HepG2 (cell line): Measurements from ENCODE around the gene PSMA3. TPM values are rescaled to one million over a fixed set of nuclear protein-coding genes. Genes with fewer than 3 reads are reported as not detected.

Source experiments
- ATAC-seq: fragments of 200-7000 bp; cut with Tn5 transposase; 3 replicates; pipeline ENCODE4 v1.9.1; 2020; ENCODE audit warnings: mild to moderate bottlenecking, moderate library complexity
- BruUV-seq: library from RNA; stranded (reverse); fragments of 400-500 nt; replicated peaks from 2 replicates; lab custom pipeline; 2021; lab: Mats Ljungman, UMichigan
- CTCF ChIA-PET: fragments of 300-600 bp; formaldehyde crosslinking; extraction: SDS; loops from one replicate; lab custom pipeline; 2021; ENCODE audit warnings: low total read pairs, inconsistent platforms, low intra/inter-chr PET ratio; lab: Yijun Ruan, JAX
- POLR2A ChIA-PET: fragments of 350-600 bp; sonication (Branson Sonifier 250); formaldehyde crosslinking; loops from one replicate; lab custom pipeline; 2020; ENCODE audit warnings: antibody characterized with exemption, inconsistent platforms; lab: Yijun Ruan, JAX
- DNase-seq: peaks from one replicate; pipeline ENCODE4 v3.0.0-alpha.2; 2015; ENCODE audit warnings: low spot score
- FAIRE-seq: peaks from 3 replicates; lab custom pipeline; 2011; peaks lifted over from hg19 to GRCh38; lab: Jason Lieb, UNC
- H2AFZ ChIP-seq: one replicate; pipeline ENCODE4 v1.6.1; 2011; ENCODE audit warnings: low read length, inconsistent platforms
- H3K27ac ChIP-seq: fragments of 300-600 bp; 3 replicates; pipeline ENCODE4 v1.8.0; 2011; ENCODE audit warnings: mixed run types, mild to moderate bottlenecking, mixed read lengths, low read length, inconsistent platforms; ENCODE audit not compliant: insufficient read depth; ENCODE audit errors: extremely low read length
- H3K27me3 ChIP-seq, 2 experiments: fragments of 200-600 bp in 1 of 2; 2 replicates in 1 of 2; 3 replicates in 1 of 2; pipeline versions ENCODE4 v1.6.0 to v1.8.0; 2011; ENCODE audit warnings: low read length in 2 of 2, mild to moderate bottlenecking in 2 of 2, moderate library complexity in 2 of 2, inconsistent platforms in 1 of 2; ENCODE audit not compliant: insufficient read depth in 2 of 2, control insufficient read depth in 1 of 2
- H3K36me3 ChIP-seq, 2 experiments: fragments of 200-600 bp in 1 of 2; replicated peaks in 1 of 2; 2 replicates in 1 of 2; 3 replicates in 1 of 2; pipeline versions ENCODE4 v1.5.1 to v1.8.0; 2011; ENCODE audit warnings: low read length in 2 of 2, inconsistent platforms in 1 of 2; ENCODE audit not compliant: insufficient read depth in 2 of 2, control insufficient read depth in 1 of 2
- H3K4me1 ChIP-seq: 2 replicates; pipeline ENCODE4 v1.5.1; 2012; ENCODE audit warnings: low read length, inconsistent platforms; ENCODE audit not compliant: insufficient read depth
- H3K4me2 ChIP-seq: 2 replicates; pipeline ENCODE4 v1.6.0; 2011; ENCODE audit warnings: low read depth, low read length, inconsistent platforms
- H3K4me3 ChIP-seq, 3 experiments: fragments of 200-600 bp in 1 of 3; sonication (generic), shearing (Covaris generic) in 1 of 3; replicated peaks in 1 of 3; 2 replicates each; pipeline ENCODE4 v1.5.1; 2011 to 2016; ENCODE audit warnings: low read length in 3 of 3, inconsistent platforms in 2 of 3, low read depth in 2 of 3, mild to moderate bottlenecking in 2 of 3, control low read depth in 1 of 3, mixed read lengths in 1 of 3; ENCODE audit not compliant: insufficient read depth in 1 of 3
- H3K79me2 ChIP-seq: one replicate; pipeline ENCODE4 v1.6.1; 2011; ENCODE audit warnings: low read length, inconsistent platforms; ENCODE audit not compliant: insufficient read depth
- H3K9ac ChIP-seq: 2 replicates; pipeline ENCODE4 v1.6.0; 2011; ENCODE audit warnings: mild to moderate bottlenecking, low read depth, low read length, inconsistent platforms; ENCODE audit not compliant: insufficient read depth
- H3K9me3 ChIP-seq: 2 replicates; pipeline ENCODE4 v1.5.1; 2012; ENCODE audit warnings: mild to moderate bottlenecking, low read length
- H4K20me1 ChIP-seq: 2 replicates; pipeline ENCODE4 v1.6.0; 2011; ENCODE audit warnings: inconsistent platforms, mild to moderate bottlenecking, low read length, moderate library complexity; ENCODE audit not compliant: insufficient read depth
- BORCS8-MEF2B ChIP-seq: sonication (generic); formaldehyde crosslinking; IDR thresholded peaks from 2 replicates; pipeline ENCODE4 v1.8.0; 2022; ENCODE audit warnings: mild to moderate bottlenecking, missing genetic modification reagents
- CENPBD1 ChIP-seq: sonication (generic); formaldehyde crosslinking; IDR thresholded peaks from 2 replicates; pipeline ENCODE4 v1.8.0; 2022; ENCODE audit warnings: missing genetic modification reagents, low read depth, mild to moderate bottlenecking, borderline replicate concordance
- GZF1 ChIP-seq: sonication (generic); formaldehyde crosslinking; IDR thresholded peaks from 2 replicates; pipeline ENCODE4 v1.5.1; 2020; ENCODE audit warnings: mild to moderate bottlenecking, missing genetic modification reagents
- MAF1 ChIP-seq: sonication (generic); formaldehyde crosslinking; IDR thresholded peaks from 2 replicates; pipeline ENCODE4 v1.5.0; 2020; ENCODE audit warnings: missing genetic modification reagents, borderline replicate concordance
- NCOA2 ChIP-seq: sonication (generic); formaldehyde crosslinking; IDR thresholded peaks from 2 replicates; pipeline ENCODE4 v1.8.0; 2022; ENCODE audit warnings: inconsistent platforms
- RELA ChIP-seq: sonication (generic); formaldehyde crosslinking; IDR thresholded peaks from 2 replicates; pipeline ENCODE4 v1.4.0; 2020; ENCODE audit warnings: missing genetic modification reagents
- SP1 ChIP-seq, 2 experiments: fragments of 450-650 bp in 1 of 2; sonication (generic) in 1 of 2; formaldehyde crosslinking in 1 of 2; IDR thresholded peaks; 2 replicates each; pipeline versions ENCODE4 v1.4.0 to v1.6.1; 2016 to 2020; ENCODE audit warnings: missing genetic modification reagents in 1 of 2
- ZNF331 ChIP-seq: sonication (generic); formaldehyde crosslinking; IDR thresholded peaks from 2 replicates; pipeline ENCODE4 v1.4.0; 2020; ENCODE audit warnings: missing genetic modification reagents
- ZNF337 ChIP-seq: sonication (generic); formaldehyde crosslinking; IDR thresholded peaks from 2 replicates; pipeline ENCODE4 v1.5.1; 2020; ENCODE audit warnings: missing genetic modification reagents, low read depth, mild to moderate bottlenecking, borderline replicate concordance
- ZNF547 ChIP-seq: sonication (generic); formaldehyde crosslinking; IDR thresholded peaks from 2 replicates; pipeline ENCODE4 v1.5.1; 2020; ENCODE audit warnings: mild to moderate bottlenecking, missing genetic modification reagents
- WGBS: methylation state at CpG from one replicate; pipeline ENCODE4 v1.1.6; 2017; ENCODE audit warnings: low lambda C conversion rate; 5-methylcytosine and 5-hydroxymethylcytosine counted together
- in situ Hi-C: cut with HindIII; loops from 2 replicates; pipeline ENCODE4 v1.10.0; 2017; ENCODE audit warnings: low pct_unique_long_range_greater_than_20kb; ENCODE audit not compliant: extremely low pct_ligation_motif_present
- intact Hi-C: fragments of 100-400 bp; cut with micrococcal nuclease; formaldehyde crosslinking; loops from one replicate; pipeline ENCODE4 v1.10.0; 2022; ENCODE audit not compliant: unreplicated experiment
- polyA plus RNA-seq, 8 experiments: library from polyadenylated mRNA; depleted of rRNA in 3 of 8; stranded (reverse) in 7 of 8; unstranded in 1 of 8; fragments of >200 nt; fragmentation: Illumina TruSeq in 4 of 8; extraction: Trizol in 4 of 8; gene quantifications; 2 replicates each; pipeline versions ENCODE4 v1.2.1 to v1.2.3, GENCODE V29; 2011 to 2016; ENCODE audit warnings: low read depth in 4 of 8, missing spikeins in 1 of 8, mixed read lengths in 1 of 8; ENCODE audit not compliant: insufficient read depth in 1 of 8
- total RNA-seq, 5 experiments: library from RNA; depleted of rRNA; stranded (reverse); fragments of >200 nt; fragmentation: Illumina TruSeq; extraction: Trizol; gene quantifications; 2 replicates each; pipeline ENCODE4 v1.2.3, GENCODE V29; 2016; ENCODE audit warnings: low read depth in 1 of 5
- TF ChIP-seq, protein P1 (sequence below): sonication (generic); formaldehyde crosslinking; IDR thresholded peaks from 2 replicates; pipeline ENCODE4 v1.4.0; 2020; ENCODE audit warnings: mild to moderate bottlenecking, missing genetic modification reagents
- TF ChIP-seq, protein P2 (sequence below): sonication (generic); formaldehyde crosslinking; conservative IDR thresholded peaks from 2 replicates; pipeline ENCODE4 v1.8.0; 2022; ENCODE audit warnings: low read depth, missing genetic modification reagents
- TF ChIP-seq, protein P3 (sequence below): sonication (generic); formaldehyde crosslinking; IDR thresholded peaks from 2 replicates; pipeline ENCODE4 v1.4.0; 2020; ENCODE audit warnings: missing genetic modification reagents, borderline replicate concordance

PSMA3 gene
- total and polyA plus RNA-seq, 2 of the 13 experiments (the other 11 are each of a cell fraction or from before 2014, with no cell fraction given): 232 to 275 TPM

DNA sequence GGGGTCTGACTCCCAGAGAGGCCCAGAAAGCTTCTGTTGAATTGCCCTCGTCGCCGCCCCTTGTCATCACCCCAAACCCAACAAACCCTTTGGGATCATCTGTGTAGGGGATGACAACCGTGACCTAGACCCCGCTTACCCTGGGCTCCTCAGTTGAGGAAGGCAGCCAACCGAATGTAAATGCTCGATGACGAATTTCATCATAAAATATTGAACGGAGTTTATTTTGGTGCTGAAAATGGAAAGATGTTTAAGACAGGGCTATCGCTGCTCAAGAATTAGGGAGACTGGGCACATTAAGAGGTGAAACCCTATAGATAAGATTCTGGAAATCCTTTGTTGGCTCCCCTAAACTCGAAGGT lies 44.2 kb upstream of the PSMA3 start (continued):
- TF ChIP-seq, protein P1, sequence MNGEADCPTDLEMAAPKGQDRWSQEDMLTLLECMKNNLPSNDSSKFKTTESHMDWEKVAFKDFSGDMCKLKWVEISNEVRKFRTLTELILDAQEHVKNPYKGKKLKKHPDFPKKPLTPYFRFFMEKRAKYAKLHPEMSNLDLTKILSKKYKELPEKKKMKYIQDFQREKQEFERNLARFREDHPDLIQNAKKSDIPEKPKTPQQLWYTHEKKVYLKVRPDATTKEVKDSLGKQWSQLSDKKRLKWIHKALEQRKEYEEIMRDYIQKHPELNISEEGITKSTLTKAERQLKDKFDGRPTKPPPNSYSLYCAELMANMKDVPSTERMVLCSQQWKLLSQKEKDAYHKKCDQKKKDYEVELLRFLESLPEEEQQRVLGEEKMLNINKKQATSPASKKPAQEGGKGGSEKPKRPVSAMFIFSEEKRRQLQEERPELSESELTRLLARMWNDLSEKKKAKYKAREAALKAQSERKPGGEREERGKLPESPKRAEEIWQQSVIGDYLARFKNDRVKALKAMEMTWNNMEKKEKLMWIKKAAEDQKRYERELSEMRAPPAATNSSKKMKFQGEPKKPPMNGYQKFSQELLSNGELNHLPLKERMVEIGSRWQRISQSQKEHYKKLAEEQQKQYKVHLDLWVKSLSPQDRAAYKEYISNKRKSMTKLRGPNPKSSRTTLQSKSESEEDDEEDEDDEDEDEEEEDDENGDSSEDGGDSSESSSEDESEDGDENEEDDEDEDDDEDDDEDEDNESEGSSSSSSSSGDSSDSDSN (CRISPR knock-in tag): no peak
- TF ChIP-seq MAF1 (CRISPR knock-in tag): no peak

- Histone ChIP-seq H3K79me2 (peaks cover 18% of the 10 kb centered on the region), H3K27me3 (no peaks in the 10 kb centered on the region; a peak in 1 of 5 replicates), H3K27ac (peak overlapping the region; percentile 72), H3K4me1 (peaks cover 24% of the 10 kb centered on the region), H3K9me3 (no peaks in the 10 kb centered on the region), H4K20me1 (no peaks in the 10 kb centered on the region), H3K9ac (peak overlapping the region; percentile 86), H3K4me2 (peak overlapping the region; percentile 73), H2AFZ (peak overlapping the region; percentile 9), H3K4me3 (peak overlapping the region; percentile 93 to 98 (median 97)), H3K36me3 (peaks cover 0 to 2% of the 10 kb centered on the region in 2 experiments; a peak in 1 of 5 replicates)
- intact Hi-C loops (loop anchor here (1.0 kb wide), 1 partner anchor 44 kb away; no protein-coding TSS in a partner anchor), in situ Hi-C loops (no loop called here)
- 6% methylated on average over 2 of the region's 2 CpGs for WGBS
- FAIRE-seq (no peak), DNase-seq (no peak), ATAC-seq (no peak)
- BruUV-seq: TSS peak; percentile 78
- POLR2A ChIA-PET: interaction anchor here (0.6 to 2.4 kb wide), 3 partner anchors 32 to 97 kb away, joined by 3 to 17 read pairs (median 7); partner anchors contain the start of genes ARID4A and PSMA3
- CTCF ChIA-PET: no interaction called here
- TF ChIP-seq CENPBD1 (no peak), ZNF547 (CRISPR knock-in tag) (no peak), BORCS8-MEF2B (CRISPR knock-in tag) (no peak), SP1 (IDR thresholded peaks at IDR 0.05) (no peak), SP1 (CRISPR knock-in tag; IDR thresholded peaks at IDR 0.05) (no peak), ZNF337 (no peak), GZF1 (no peak), NCOA2 (CRISPR knock-in tag) (no peak), RELA (CRISPR knock-in tag) (no peak), ZNF331 (CRISPR knock-in tag) (no peak)
- TF ChIP-seq, protein P2, sequence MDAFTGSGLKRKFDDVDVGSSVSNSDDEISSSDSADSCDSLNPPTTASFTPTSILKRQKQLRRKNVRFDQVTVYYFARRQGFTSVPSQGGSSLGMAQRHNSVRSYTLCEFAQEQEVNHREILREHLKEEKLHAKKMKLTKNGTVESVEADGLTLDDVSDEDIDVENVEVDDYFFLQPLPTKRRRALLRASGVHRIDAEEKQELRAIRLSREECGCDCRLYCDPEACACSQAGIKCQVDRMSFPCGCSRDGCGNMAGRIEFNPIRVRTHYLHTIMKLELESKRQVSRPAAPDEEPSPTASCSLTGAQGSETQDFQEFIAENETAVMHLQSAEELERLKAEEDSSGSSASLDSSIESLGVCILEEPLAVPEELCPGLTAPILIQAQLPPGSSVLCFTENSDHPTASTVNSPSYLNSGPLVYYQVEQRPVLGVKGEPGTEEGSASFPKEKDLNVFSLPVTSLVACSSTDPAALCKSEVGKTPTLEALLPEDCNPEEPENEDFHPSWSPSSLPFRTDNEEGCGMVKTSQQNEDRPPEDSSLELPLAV: no peak
- TF ChIP-seq, protein P1 (CRISPR knock-in tag): no peak
- TF ChIP-seq, protein P3, sequence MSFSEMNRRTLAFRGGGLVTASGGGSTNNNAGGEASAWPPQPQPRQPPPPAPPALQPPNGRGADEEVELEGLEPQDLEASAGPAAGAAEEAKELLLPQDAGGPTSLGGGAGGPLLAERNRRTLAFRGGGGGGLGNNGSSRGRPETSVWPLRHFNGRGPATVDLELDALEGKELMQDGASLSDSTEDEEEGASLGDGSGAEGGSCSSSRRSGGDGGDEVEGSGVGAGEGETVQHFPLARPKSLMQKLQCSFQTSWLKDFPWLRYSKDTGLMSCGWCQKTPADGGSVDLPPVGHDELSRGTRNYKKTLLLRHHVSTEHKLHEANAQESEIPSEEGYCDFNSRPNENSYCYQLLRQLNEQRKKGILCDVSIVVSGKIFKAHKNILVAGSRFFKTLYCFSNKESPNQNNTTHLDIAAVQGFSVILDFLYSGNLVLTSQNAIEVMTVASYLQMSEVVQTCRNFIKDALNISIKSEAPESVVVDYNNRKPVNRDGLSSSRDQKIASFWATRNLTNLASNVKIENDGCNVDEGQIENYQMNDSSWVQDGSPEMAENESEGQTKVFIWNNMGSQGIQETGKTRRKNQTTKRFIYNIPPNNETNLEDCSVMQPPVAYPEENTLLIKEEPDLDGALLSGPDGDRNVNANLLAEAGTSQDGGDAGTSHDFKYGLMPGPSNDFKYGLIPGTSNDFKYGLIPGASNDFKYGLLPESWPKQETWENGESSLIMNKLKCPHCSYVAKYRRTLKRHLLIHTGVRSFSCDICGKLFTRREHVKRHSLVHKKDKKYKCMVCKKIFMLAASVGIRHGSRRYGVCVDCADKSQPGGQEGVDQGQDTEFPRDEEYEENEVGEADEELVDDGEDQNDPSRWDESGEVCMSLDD: no peak
These were observed 43.8 kb upstream of the PSMA3 start for GRCh38 chr14:58200846-58201245.
